Mesothelial cell of epicardium (in vitro differentiated cells): ENCODE data around the gene SOX15. TPM values are rescaled to one million over a fixed set of nuclear protein-coding genes. Genes with fewer than 3 reads are reported as not detected.

ENCODE experiments used
- DNase-seq, 2 experiments: peaks; one replicate each; pipeline ENCODE4 v3.0.0; 2021; ENCODE audit warnings: low spot score in 2 of 2; ENCODE audit not compliant: unreplicated experiment in 2 of 2
- H3K27ac Mint-ChIP-seq: 2 replicates; pipeline ENCODE4 v1.8.0; 2021; ENCODE audit warnings: mixed read lengths
- H3K27me3 Mint-ChIP-seq: 2 replicates; pipeline ENCODE4 v1.8.0; 2021; ENCODE audit warnings: low read depth, mixed read lengths
- H3K36me3 Mint-ChIP-seq: 2 replicates; pipeline ENCODE4 v1.8.0; 2021; ENCODE audit warnings: mixed read lengths
- H3K4me1 Mint-ChIP-seq: 2 replicates; pipeline ENCODE4 v1.8.0; 2021; ENCODE audit warnings: mixed read lengths
- H3K4me3 Mint-ChIP-seq: 2 replicates; pipeline ENCODE4 v1.8.0; 2021; ENCODE audit warnings: mild to moderate bottlenecking, moderate library complexity, mixed read lengths
- H3K9me3 Mint-ChIP-seq: 2 replicates; pipeline ENCODE4 v1.8.0; 2021; ENCODE audit warnings: mixed read lengths
- total RNA-seq: library from RNA; stranded (reverse); gene quantifications from 3 replicates; pipeline ENCODE4 v1.2.1, GENCODE V29; 2021
- TF ChIP-seq, protein P1 (sequence below): fragments of 200-600 bp; sonication (generic); IDR thresholded peaks from one replicate; pipeline ENCODE4 v1.5.0; 2021; ENCODE audit warnings: antibody characterized with exemption; ENCODE audit not compliant: unreplicated experiment

SOX15 gene
- total RNA-seq: 2.0 to 2.3 TPM (median 2.1 TPM) in 3 replicates

DNA sequence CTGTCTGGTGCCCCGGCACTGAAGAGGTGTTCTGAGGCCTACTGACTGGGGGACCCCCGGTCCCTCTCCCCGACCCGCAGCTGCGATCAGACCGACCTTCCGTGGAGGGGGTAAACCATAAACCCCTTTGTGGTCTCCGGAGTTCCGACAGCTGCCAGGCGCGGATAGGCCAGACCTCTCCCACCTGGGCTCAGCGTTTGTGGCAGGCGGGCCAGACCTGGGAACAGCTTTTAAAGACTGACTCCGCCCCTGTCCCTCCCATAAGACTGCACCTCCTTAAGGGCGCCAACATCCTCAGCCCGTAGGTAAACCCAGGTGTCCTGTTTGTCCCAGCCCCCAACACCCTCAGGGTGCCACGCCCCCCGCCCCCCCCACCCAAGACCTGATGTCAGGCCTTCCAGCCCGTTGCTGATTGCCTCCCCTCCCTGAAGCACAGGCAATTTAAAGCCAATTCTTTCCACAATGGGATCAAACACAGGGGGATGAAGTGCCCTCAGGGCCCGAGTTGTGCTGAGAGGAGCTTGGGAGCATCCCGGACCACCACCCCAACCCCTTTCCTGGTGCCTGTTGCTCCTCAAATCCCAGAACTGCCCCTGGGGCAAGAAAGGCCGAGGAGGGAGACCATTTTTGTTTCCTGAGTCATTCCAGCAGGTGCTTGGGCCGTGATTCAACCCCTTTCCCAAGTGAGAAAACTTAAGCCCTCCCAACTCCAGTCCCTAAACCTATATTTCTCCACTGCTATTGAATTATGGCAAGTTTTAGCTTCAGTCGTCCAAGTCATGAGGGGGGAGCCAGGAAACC, at the start of gene SOX15:
TSS of gene SOX15 (minus strand) at position 204 of the 801 bp plus-strand sequence. CDS start 418 bp downstream, outside the sequence.
- H3K27ac Mint-ChIP-seq: peak within 1 kb of the TSS; percentile 93
- no peak for DNase-seq

DNA sequence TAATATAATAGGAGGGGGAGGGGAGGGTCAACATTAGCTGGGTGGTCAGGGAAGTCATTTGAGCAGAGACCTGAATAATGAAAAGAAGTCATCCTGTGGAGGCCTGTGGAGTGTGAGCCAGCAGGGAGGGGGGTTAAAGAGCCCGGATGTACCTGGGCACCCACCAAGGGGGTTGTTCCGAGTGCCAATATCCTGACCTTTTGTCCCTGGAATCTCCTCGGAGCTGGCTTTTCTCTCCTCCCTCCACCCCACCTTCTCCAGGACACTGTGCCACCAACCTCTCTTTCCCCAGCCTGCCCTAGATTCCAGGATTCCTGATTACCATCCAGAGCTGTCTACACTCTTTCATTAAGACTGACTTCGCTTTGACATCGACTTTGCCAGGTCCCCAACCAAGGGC, 46.3 kb upstream of the SOX15 start:
- H3K4me1 Mint-ChIP-seq: no peaks in the 10 kb centered on the region
- TF ChIP-seq, protein P1, sequence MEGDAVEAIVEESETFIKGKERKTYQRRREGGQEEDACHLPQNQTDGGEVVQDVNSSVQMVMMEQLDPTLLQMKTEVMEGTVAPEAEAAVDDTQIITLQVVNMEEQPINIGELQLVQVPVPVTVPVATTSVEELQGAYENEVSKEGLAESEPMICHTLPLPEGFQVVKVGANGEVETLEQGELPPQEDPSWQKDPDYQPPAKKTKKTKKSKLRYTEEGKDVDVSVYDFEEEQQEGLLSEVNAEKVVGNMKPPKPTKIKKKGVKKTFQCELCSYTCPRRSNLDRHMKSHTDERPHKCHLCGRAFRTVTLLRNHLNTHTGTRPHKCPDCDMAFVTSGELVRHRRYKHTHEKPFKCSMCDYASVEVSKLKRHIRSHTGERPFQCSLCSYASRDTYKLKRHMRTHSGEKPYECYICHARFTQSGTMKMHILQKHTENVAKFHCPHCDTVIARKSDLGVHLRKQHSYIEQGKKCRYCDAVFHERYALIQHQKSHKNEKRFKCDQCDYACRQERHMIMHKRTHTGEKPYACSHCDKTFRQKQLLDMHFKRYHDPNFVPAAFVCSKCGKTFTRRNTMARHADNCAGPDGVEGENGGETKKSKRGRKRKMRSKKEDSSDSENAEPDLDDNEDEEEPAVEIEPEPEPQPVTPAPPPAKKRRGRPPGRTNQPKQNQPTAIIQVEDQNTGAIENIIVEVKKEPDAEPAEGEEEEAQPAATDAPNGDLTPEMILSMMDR: no peak
- no peaks in the 10 kb centered on the region for H3K36me3 Mint-ChIP-seq

More for the DNA sequence above, at the start of gene SOX15:
- H3K9me3 Mint-ChIP-seq: no peaks in the 10 kb centered on the region
- no peaks in the 10 kb centered on the region for H3K27me3 Mint-ChIP-seq
- TF ChIP-seq, protein P1: no peak
- peaks cover 21% of the 10 kb centered on the region for H3K4me1 Mint-ChIP-seq
- H3K36me3 Mint-ChIP-seq: peaks cover 31% of the 10 kb centered on the region
- peak within 1 kb of the TSS; percentile 57 for H3K4me3 Mint-ChIP-seq

DNA sequence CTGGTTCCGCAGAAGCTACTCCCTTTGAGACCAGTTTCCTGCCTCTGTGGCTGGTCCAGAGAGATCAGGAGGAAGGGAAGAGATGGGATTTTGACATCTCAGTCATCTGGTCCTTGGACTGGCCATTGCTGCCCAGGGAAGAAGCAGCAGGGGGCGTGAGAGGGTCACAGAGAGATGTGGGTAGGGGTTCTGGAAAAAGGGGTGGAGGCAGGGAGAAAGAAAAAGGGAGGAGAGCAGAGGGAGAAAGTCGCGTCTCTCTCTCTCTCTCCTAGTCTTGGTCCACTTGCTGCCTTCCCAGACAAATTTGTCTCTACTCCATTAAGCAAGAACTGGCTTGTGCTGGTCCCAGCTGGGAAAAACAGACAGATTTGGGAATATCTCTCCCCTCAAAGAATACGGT, 44.5 kb upstream of the SOX15 start:
- no peaks in the 10 kb centered on the region for H3K27me3 Mint-ChIP-seq
- TF ChIP-seq, protein P1: no peak
- no peak overlapping the region for H3K27ac Mint-ChIP-seq
- H3K9me3 Mint-ChIP-seq: no peaks in the 10 kb centered on the region
- peak in 1 of 2 experiments; percentile 77 for DNase-seq
- no peaks in the 10 kb centered on the region for H3K36me3 Mint-ChIP-seq
- H3K4me1 Mint-ChIP-seq: no peaks in the 10 kb centered on the region
- H3K4me3 Mint-ChIP-seq: no peak overlapping the region

More for the DNA sequence above, 46.3 kb upstream of the SOX15 start:
- no peak overlapping the region for H3K4me3 Mint-ChIP-seq
- DNase-seq: no peak
- no peaks in the 10 kb centered on the region for H3K9me3 Mint-ChIP-seq
- H3K27me3 Mint-ChIP-seq: peaks cover 3% of the 10 kb centered on the region
- H3K27ac Mint-ChIP-seq: no peak overlapping the region

DNA sequence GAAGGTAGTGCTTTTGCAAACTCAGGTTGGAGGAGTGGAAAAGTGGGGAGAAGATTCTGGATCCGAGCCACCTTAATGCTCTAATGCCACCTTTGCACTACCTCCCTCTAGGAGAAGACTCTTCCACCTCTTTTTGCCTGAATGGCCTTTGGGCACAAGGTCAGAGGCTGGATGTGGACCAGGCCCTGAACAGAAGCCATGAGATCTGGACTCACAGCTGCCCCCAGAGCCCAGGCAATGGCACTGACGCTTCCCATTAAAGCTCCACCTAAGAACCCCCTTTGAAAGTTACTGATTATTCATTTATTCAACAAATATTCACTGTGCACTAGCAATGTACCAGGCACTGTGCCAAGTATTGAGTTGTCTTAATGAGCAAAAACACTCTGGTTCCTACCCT, 43.2 kb upstream of the SOX15 start:
- DNase-seq: no peak
- no peaks in the 10 kb centered on the region for H3K9me3 Mint-ChIP-seq
- H3K36me3 Mint-ChIP-seq: no peaks in the 10 kb centered on the region
- no peaks in the 10 kb centered on the region for H3K4me1 Mint-ChIP-seq
- no peak overlapping the region for H3K27ac Mint-ChIP-seq
- no peaks in the 10 kb centered on the region for H3K27me3 Mint-ChIP-seq
- TF ChIP-seq, protein P1: no peak
- H3K4me3 Mint-ChIP-seq: no peak overlapping the region

DNA sequence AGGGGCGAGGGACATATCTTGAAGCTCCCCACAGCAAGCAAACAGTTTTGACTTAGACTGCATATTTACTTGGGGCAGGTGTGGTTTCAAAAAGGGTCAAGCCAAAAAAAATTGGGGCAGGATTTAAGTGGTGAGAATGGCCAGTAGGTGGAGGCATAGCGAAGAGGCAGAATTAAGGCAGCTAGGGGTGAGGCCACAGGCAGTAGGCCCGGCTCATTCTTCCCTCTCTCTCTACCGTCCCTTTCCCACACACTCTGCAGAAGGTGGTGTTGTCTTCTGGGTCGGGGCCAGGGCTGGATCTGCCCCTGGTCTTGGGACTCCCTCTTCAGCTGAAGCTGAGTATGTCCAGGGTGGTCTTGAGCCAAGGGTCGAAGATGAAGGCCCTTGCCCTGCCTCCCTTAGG, 42.6 kb upstream of the SOX15 start:
- no peak for DNase-seq
- Mint-ChIP-seq H3K4me1 (no peaks in the 10 kb centered on the region), H3K27ac (no peak overlapping the region), H3K36me3 (no peaks in the 10 kb centered on the region), H3K9me3 (no peaks in the 10 kb centered on the region), H3K27me3 (no peaks in the 10 kb centered on the region), H3K4me3 (no peak overlapping the region)
- TF ChIP-seq, protein P1: peak; percentile 39
